A673 (cell line): ENCODE data around the gene DPP10. TPM values are rescaled to one million over a fixed set of nuclear protein-coding genes. Genes with fewer than 3 reads are reported as not detected.

ENCODE experiments used
- BruUV-seq: library from RNA; stranded (reverse); fragments of 400-500 nt; replicated peaks from 2 replicates; lab custom pipeline; 2021; lab: Mats Ljungman, UMichigan
- CTCF ChIA-PET: fragments of 300-600 bp; sonication (Branson Sonifier 250); formaldehyde crosslinking; loops from one replicate; lab custom pipeline; 2022; ENCODE audit warnings: antibody characterized with exemption; lab: Charles Lee
- POLR2A ChIA-PET: fragments of 300-600 bp; sonication (Branson Sonifier 250); formaldehyde crosslinking; loops from one replicate; lab custom pipeline; 2022; ENCODE audit warnings: antibody characterized with exemption; ENCODE audit not compliant: low non-redundant PET; lab: Charles Lee
- DNase-seq: peaks from one replicate; pipeline ENCODE4 v3.0.0-alpha.2; 2015; ENCODE audit warnings: low spot score
- H3K27ac ChIP-seq: fragments of 200-600 bp; sonication (generic); 2 replicates; pipeline ENCODE4 v1.5.1; 2016; ENCODE audit warnings: mixed run types, low read depth, mild to moderate bottlenecking, mixed read lengths, antibody characterized with exemption, low read length; ENCODE audit not compliant: poor library complexity, severe bottlenecking
- H3K27me3 ChIP-seq: fragments of 200-600 bp; sonication (generic); replicated peaks from 2 replicates; pipeline ENCODE4 v1.6.1; 2017; ENCODE audit warnings: mixed run types, low read depth, mild to moderate bottlenecking, mixed read lengths, antibody characterized with exemption, low read length; ENCODE audit not compliant: insufficient read depth, poor library complexity
- H3K36me3 ChIP-seq: fragments of 200-600 bp; sonication (generic); 2 replicates; pipeline ENCODE4 v1.6.1; 2016; ENCODE audit warnings: mixed run types, mild to moderate bottlenecking, mixed read lengths, antibody characterized with exemption, low read length; ENCODE audit not compliant: insufficient read depth, poor library complexity, severe bottlenecking
- H3K4me1 ChIP-seq: fragments of 200-600 bp; sonication (generic); 2 replicates; pipeline ENCODE4 v1.6.1; 2017; ENCODE audit warnings: mixed run types, mild to moderate bottlenecking, mixed read lengths, antibody characterized with exemption, low read length; ENCODE audit not compliant: insufficient read depth, poor library complexity, severe bottlenecking
- H3K4me3 ChIP-seq: fragments of 200-600 bp; sonication (generic); 2 replicates; pipeline ENCODE4 v1.5.1; 2016; ENCODE audit warnings: low read depth, mixed run types, mild to moderate bottlenecking, mixed read lengths, low read length; ENCODE audit not compliant: poor library complexity, severe bottlenecking
- H3K9me3 ChIP-seq: fragments of 200-600 bp; sonication (generic); 2 replicates; pipeline ENCODE4 v1.6.1; 2016; ENCODE audit warnings: mixed run types, low read depth, mild to moderate bottlenecking, mixed read lengths, antibody characterized with exemption, low read length; ENCODE audit not compliant: poor library complexity, severe bottlenecking
- CTCF ChIP-seq: fragments of 300-800, 200-600 bp; sonication (generic); conservative IDR thresholded peaks from 2 replicates; pipeline ENCODE4 v1.5.1; 2017; ENCODE audit warnings: low read depth, mild to moderate bottlenecking, antibody characterized with exemption, low read length, moderate library complexity, mixed read lengths
- EZH2 ChIP-seq: fragments of 200-600 bp; sonication (generic); IDR thresholded peaks from 2 replicates; pipeline ENCODE4 v1.6.1; 2017; ENCODE audit warnings: borderline replicate concordance, low read depth, mild to moderate bottlenecking, mixed read lengths, antibody characterized with exemption, low read length; ENCODE audit not compliant: poor library complexity, severe bottlenecking
- intact Hi-C: fragments of 100-400 bp; cut with micrococcal nuclease; formaldehyde crosslinking; loops from one replicate; pipeline ENCODE4 v1.10.0; 2022; ENCODE audit not compliant: unreplicated experiment
- total RNA-seq: library from RNA; stranded (reverse); gene quantifications from 2 replicates; pipeline ENCODE4 v1.2.3, GENCODE V29; 2021

The DPP10 gene
- total RNA-seq, 1 experiment from 2014 or later: not detected

DNA sequence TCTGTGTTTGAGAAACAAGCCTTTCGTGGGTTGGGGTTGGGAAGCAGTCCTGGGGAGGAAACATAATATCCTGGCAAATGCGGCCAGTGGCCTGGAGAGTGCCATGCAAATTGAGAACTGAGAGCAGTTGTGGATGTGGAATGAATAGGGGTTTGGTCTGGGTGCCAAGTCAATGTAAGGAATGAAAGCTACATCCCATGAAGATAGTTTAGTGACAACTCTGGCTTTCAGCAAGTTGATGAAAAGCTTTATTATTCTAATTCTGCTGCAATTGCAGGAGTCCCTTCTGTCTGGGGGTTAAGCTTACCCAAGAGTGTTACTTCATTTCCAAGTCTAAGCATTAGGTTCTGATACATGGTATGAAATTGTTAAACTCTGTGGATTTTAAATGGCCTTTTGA, 771.6 kb downstream of the DPP10 start:
- Histone ChIP-seq H3K27ac (no peak overlapping the region), H3K27me3 (no peaks in the 10 kb centered on the region), H3K4me1 (no peaks in the 10 kb centered on the region), H3K36me3 (no peaks in the 10 kb centered on the region), H3K4me3 (no peak overlapping the region), H3K9me3 (peaks cover 13% of the 10 kb centered on the region)
- BruUV-seq: no TSS peak
- TF ChIP-seq CTCF: no peak
- no peak for TF ChIP-seq EZH2
- intact Hi-C loops: no loop called here
- CTCF ChIA-PET: no interaction called here
- POLR2A ChIA-PET: no interaction called here
- DNase-seq: no peak

DNA sequence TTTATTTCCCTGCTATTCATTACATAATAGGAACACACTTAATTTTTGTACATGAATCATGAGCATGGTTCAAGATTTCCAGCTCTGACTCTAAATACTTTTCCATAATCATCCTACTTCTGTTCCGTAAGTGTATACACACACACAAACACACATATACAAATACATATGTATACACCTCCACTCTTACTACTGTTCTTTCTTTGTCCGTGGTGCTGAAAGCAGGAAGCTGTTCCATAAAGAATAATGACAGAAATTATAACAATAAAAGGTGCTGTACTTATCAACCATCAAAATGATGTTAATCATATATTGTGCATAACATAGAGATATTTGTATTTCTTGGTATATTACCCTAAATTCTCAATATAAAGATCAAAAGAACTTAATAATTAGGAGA, 776.9 kb downstream of the DPP10 start:
- Histone ChIP-seq H3K36me3 (no peaks in the 10 kb centered on the region), H3K4me3 (no peak overlapping the region), H3K27ac (no peak overlapping the region), H3K4me1 (no peaks in the 10 kb centered on the region), H3K9me3 (peaks cover 15% of the 10 kb centered on the region), H3K27me3 (no peaks in the 10 kb centered on the region)
- POLR2A ChIA-PET: no interaction called here
- DNase-seq: no peak
- no peak for TF ChIP-seq EZH2
- no peak for TF ChIP-seq CTCF
- BruUV-seq: no TSS peak
- CTCF ChIA-PET: no interaction called here
- intact Hi-C loops: no loop called here

DNA sequence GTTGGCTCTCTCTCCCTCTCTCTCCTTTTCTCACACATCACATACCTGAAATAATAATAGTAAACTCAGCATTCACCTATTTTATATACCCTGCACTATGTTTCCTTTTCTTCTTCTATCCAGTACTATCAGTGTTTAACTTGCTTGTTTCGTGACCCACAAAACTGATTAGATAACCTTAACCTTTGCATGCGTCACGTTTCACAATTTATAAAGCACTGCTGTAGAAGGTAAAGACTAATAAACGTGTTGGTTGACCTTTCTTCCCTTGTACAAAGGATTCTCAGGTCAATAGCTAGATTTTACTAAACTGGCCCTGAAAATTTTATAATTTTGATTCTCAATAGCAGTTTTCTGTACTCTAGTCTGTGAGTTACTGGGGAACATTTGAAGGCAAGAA, 791.7 kb downstream of the DPP10 start:
- Histone ChIP-seq H3K36me3 (no peaks in the 10 kb centered on the region), H3K4me1 (no peaks in the 10 kb centered on the region), H3K27me3 (no peaks in the 10 kb centered on the region), H3K9me3 (peaks cover 8% of the 10 kb centered on the region), H3K27ac (no peak overlapping the region), H3K4me3 (no peak overlapping the region)
- BruUV-seq: no TSS peak
- TF ChIP-seq EZH2: no peak
- TF ChIP-seq CTCF: no peak
- intact Hi-C loops: no loop called here
- ChIA-PET POLR2A (no interaction called here), CTCF (no interaction called here)
- DNase-seq: no peak
